HG02973 (cell line): ENCODE results near the gene GLI3.

ENCODE experiments used
- ATAC-seq: cut with Tn5 transposase; IDR thresholded peaks from one replicate; pipeline ENCODE4 v1.9.1; 2021; ENCODE audit warnings: moderate library complexity; ENCODE audit not compliant: unreplicated experiment

GLI3 gene

DNA sequence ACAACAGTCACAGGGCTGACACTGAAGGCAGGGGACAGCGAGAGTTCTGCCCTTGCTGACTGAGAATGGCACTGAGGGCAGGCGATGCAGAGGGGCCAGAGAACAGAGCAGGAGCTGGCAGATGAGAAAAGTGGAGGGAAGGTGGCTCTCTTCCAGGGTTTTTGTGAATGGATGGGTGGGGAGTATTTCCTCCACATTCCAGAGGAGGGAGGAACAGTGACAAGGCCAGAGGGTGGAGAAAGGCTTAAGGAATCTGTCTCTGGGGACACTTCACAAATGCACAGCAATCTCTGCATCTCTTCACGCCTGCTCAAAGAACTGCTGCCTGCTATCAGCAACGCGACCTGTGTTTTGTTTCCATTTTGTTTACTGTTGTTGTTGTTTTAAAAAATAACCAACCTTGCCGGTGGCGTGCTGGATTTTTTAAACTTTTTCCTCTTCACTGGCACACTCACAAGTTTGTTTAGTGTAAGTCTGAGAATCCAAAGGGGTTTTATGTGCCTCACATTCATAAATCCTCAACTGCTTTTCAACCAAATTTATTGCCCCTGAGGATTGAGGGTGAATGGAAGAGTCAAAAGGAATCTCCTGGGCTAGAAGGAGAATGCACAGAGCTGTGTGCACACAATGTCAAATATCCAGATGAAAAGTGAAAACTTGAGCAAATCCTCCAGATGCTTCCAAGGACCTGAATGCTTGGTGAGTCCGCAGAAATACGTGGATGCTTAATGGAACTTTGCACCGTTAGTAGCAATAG lies 129.3 kb downstream of the GLI3 start:
- ATAC-seq: no peak

DNA sequence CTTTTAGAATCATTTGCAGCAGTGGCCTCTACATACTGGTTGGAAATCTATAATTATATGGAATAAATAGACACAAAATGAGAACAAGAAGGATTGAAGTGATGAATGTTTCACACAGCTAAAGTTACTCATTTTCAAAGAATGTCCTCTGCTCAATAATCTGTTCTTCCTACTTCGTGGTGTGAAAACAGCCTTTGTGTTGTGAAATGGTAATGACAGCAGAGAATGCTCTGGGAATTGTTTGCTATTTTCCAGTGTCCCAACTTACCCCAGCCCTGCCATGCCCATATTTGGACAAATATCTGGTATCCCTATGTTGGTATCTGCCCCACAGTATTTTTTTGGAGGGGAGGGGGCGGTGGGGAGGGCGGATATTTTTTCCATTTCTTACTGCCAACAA lies 130.4 kb downstream of the GLI3 start:
- no peak for ATAC-seq

DNA sequence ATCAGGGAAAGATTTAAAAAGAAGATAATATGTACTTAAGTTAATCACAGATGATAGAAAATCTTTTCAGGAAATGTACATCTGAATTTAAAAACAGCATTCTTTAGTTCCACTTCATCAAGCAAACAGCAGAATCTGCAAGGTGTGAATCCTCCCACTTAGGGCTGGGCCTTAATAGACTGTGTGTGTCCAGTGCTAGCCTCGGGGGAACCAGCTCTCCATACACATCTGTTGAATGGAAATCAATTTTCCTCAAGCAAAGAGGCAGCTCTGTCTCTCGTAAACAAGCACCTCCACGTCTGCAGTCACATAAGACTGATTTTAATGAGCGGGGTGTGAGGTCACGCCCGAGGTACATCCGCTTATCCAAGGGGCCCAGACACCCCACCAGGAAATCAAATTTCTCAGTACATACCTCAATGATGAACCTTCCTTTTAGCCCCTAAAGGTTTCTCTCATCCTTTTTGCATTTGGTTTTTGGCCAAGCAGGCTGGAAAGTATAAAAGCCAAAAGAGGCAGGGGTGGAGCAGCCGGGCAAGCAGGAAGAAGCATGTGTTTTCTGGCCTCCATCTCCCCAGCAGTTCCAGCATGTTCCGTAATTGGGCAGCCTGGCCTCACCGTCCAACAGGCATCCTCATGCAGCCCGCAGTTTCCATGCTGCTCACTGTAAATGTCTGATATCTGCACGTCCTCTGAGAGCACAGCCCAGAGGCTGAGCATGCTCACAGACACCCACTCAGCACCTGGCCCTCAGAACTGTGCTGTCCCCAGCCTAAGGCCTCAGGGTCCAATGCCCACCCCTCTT lies 131.3 kb downstream of the GLI3 start:
- no peak for ATAC-seq

DNA sequence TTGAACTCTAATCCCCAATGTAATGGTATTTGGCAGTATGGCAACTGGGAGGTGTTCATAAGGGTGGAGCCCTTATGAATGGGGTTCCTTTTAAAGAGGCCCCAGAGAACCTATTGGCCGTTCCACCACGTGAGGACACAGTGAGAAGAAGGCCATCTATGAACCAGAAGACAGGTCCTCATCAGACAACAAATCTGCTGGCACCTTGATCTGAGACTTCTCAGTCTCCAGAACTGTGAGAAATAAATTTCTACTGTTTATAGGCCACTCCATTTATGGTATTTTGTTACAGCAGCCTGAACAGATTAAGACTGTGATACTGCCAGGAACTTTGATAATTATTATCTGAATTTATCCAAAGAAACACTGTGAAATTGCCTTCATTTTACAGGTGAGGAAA lies 132.3 kb downstream of the GLI3 start:
- ATAC-seq: no peak

DNA sequence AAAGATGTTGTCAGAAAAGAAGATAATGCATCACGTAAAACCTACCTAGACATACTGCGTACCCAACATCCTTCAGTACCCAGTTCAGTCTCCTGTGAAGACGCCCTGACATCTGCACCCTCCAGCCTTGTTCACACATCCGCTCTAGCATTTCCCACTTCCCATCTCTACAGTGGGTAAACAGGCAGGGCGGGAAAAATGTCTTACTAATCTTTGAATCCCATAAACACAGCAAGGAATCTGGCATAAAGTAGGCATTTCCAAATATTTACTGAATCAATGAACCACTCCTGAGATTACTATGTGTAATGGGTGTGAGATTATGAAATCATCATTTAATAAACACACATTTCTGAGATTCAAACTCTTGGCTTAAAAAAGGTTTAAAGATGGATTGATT lies 132.8 kb downstream of the GLI3 start:
- ATAC-seq: no peak

DNA sequence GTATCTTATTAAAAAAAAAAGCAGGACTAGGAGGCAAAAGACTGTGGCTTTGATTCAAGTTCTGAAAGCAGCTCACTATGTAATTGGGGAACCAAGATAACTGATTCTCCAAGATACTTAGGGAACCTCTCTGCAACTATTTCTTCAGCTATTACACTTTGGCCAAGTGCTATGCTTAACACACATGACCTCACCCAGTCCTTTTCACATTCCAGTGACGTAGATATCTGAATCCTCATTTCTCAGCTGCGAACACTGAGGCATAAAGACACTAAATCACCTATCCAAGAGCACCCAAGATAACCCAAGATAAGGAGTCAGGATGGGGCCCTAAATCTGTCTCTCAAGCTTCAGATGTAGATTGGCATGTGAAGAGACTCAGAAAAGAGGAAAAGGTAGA lies 133.6 kb downstream of the GLI3 start:
- no peak for ATAC-seq

DNA sequence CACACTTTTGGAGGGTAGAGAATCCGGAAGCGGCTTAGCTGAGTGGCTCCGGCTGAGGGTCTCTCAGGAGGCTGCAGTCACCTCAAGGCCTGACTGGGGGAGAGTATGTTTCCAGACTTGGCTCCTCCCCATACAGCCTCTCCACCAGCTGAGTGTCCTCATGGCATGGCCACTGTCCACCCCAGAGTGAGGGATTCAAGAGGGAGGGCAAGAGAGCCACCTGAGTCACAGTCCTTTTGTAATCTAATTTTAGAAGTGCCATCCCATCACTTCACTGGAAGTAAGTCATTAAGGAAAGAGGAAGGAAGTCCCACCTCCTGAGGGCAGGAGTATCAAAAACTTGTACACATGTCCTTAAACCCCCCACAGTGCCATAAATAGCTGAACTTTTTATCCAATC lies 134.0 kb downstream of the GLI3 start:
- ATAC-seq: no peak

DNA sequence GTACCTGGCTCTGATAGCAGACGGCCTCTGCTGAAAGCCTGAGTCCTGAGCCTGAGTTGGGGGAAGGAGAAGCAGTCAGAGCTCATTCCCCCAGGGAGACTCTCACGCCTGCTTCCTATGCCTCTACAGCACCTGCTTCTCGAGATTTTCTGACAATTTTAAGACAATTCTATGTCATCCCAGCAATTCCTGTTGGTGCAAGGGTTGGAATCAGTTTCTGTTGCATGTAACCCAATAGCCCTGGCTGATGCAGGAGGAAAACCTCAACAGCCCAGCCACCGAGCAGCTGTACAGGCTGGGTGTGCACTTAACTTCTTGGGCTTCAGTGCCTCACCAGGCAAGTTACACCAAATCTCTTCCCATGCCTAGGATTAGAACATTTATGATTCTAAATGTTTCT lies 134.7 kb downstream of the GLI3 start:
- ATAC-seq: no peak

DNA sequence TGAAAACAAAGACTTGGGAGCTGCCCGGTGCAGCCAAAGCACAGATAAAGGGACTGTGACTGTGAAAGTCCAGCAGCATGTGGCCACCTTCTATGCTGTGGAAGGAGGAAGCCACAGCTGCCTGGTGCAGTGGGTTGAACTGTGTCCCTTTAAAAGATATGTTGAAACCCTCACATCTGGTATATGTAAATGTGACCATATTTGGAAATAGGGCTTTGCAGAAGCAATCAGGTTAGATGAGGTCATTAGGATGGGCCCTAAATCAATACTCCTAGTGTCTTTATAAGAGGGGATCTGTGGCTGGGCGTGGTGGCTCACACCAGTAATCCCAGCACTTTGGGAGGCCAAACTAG lies 136.9 kb downstream of the GLI3 start:
- ATAC-seq: no peak

DNA sequence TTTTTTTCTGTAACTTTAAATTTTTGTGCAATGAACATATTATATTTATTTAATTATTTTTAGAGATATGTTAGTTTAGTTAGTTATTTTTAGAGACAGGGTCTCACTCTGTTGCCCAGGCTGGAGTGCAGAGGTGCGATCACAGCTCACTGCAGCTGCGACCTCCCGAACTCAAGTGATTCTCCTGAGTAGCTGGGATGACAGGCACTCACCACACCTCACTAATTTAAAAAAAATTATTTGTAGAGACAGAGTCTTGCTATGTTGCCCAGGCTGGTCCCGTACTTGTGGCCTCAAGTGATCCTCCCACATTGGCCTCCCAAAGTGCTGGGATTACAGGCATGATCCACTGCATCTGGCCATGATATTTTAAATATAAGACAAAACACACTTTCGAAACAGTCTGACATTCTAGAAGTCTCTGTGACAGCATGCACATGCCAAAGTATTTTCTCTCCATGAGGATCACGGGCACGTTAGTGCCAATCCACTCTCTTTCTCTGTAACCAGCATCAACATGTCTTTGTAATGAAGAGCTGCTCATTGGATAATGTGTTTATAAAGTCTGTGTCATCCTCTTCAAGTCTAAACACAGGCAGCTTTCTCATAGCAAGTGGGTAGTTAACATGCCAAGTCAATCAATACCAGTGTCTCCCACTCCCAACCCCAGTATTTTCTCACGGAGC lies 137.4 kb downstream of the GLI3 start:
- ATAC-seq: no peak

DNA sequence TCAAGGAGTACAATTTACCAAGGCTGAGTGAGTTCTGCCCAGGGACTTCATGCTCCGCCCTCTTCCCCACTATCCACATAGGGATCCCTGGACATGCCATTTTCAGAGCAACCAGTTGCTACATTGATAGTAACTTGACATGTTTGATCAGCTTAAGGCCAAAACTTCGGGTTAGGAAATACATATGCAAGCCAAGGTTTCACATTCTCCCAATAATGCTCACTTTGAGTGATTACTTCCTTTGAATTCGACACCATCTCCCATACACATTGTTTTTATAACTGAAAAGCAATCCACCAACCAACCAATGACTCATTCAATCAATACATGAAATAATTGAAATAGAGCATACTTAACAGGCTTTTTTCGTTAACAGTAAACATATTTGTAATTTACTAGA lies 137.9 kb downstream of the GLI3 start:
- no peak for ATAC-seq

DNA sequence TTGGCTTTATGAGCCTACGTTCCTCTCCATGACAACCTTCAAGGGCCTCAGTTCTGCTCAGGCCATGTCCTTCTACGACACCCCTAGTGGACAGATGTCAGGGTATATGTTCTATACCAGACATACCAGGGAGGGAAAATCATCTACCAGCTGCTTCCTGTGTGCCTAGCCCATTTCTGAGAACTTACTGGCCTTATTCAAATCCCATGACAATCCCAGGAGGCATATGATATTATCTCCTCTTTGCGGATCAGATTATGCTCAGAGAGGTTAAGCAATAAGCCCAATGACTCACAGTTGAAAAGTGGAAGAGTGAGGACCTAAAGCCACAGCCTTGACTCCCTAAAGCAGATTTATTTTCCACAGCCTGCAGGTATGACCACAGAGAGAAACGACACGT lies 139.3 kb downstream of the GLI3 start:
- no peak for ATAC-seq

DNA sequence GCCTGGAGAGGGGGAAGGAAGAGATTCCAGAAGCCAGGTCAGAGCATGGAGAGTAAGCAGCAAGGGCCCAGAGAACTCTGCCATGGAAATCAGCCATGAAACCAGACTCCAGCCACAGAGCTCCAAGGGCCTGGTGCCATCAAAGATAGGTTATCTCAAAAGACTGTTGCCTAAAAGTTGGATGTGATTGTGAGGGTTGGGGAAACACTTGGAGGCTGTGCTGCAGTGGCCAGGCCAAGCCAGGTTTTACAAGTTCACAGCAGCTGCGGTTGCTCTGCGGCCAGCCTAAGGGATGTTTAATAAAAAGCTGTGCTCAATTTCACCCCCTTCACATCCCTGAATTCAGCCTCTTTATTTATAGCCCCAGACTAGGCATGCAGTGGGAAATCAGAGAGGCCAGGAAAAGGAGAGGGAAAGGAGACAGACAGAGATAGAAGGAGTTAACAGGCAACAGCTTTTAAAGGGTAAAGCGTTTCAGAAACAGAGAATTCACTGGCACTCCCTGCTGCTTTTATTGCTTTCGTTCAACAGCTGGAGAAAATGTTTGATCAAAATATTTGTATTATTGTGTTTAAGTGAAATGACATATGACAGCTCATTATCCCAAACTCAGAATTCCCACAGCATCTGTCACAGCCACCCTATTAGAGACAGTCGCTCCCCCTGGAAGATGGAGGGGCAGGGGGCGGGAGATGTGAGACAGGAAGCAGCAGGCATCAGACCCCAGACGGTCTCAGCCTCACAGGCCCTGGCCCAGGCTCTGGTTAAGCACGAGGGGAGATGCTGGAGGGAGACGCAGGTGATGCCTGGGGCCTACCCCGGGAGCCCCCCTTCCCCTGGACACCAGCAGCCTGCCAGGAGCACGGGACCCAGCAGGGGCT lies 140.1 kb downstream of the GLI3 start:
- no peak for ATAC-seq

DNA sequence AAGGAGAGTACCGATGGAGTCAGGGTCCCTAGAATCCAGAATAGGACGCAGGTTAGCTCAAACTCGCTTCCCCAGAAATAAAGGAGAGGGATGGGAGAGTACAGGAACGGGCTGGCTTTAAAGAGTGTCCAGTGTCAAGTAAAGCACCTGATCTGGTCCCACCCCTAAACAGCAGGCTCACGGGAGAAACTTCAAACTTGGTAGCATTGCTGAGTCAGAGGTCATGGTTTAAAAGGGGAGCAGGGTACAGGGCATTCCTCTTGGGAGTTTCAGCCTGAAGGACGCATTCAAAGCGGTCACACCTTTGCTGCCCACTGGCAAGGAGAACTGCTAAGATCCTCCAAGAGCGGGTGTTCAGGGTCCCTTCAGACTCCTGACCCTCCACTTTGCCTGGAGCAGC lies 140.7 kb downstream of the GLI3 start:
- no peak for ATAC-seq

DNA sequence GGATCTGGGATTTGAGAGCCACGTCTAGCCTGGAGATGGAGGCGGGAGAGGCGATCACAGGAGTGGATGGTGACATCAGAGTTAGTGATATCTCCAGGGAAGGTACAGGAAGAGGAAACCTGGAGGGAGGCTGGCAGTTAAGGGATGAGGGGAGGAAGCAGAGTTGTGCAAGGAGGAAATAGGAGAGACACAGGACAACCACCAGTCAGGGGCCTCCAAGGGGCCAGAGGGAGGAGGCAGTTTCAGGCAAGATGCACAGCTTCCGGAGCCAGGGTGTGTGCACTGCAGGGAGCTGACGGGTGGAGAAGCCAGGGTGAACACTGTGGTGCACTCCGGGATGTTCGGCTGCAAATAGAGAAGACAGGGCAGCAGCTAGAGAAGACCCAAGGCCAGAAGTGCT lies 141.2 kb downstream of the GLI3 start:
- ATAC-seq: no peak

DNA sequence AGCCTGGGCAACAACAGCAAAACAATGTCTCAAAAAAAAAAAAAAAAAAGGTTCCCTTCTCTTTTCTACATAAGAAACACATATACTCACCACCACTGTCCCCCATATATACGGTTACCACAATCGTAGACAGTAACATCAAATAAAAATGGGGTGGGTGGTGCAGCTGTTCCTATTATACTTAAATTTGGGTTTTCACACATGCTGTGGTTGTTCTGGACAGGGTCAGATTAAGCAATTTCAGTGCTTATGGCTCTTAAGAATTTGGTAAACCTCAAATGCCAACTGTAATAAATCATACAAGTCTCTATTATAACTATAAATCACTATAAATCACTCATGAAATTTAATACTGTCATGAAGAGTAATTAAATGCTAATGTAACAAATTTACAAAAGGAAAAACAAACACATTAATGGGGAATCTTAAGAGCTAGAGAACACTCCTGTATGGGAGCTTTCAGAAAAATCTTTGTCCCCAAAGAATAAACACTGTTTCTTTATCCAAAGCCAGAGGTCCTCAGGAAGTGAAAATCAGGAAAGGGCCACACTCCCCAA lies 143.6 kb downstream of the GLI3 start:
- no peak for ATAC-seq

DNA sequence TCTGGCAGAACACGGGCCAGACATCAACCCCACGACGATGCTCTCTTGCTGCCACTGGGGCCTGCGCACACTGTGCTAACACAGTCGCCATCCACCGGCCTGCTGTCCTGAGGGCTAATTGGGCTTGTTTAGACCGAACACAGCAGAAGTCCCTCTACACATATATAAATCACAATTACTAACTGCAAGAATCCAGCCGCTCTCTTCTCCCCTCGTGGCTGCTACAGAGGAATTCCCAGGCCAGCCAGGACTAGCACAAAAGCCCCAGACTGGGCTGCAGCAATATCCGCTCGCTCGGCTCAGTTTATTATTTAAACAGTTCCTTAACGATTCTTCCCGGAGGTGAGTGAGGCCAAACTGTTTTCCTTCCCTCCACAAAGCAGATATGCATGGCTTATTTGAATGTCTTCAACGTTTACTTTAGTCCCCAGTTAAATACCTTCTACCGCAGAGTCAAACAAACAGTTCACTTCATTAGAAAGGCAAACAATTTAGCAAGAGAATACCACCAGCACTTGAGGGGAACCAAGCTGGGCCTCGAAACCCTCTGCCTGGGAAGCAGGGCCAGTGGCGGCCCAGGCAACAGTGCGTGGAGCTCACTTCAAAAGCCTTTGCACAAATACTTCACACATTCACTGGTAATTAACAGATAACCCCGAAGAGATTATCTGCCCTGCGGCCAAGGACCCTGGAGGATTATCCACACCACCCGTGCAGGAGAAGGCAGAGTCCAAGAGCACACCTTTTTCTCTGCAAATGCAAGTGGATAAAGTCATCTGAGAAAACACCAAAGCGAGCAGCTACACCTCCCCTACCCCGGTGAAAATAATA lies 145.3 kb downstream of the GLI3 start:
- no peak for ATAC-seq

DNA sequence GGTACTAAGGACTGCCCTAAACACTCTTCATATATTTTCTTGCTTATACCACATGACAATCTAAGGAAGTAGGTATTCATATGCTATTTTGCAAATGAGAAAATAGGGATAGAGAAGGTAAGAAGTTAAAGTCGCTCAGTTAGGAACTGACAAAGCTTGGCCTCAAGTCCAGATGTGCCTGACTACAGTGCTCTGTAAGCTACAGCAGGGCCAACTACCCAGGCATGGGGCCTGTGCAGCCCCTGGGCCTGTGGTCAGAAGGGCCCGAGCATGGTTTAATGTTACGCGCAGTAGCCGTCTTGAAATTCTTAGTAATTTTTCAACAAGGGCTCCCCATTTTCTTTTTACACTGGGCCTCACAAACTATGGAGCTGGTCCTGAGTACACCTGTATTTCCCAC lies 146.2 kb downstream of the GLI3 start:
- ATAC-seq: no peak

DNA sequence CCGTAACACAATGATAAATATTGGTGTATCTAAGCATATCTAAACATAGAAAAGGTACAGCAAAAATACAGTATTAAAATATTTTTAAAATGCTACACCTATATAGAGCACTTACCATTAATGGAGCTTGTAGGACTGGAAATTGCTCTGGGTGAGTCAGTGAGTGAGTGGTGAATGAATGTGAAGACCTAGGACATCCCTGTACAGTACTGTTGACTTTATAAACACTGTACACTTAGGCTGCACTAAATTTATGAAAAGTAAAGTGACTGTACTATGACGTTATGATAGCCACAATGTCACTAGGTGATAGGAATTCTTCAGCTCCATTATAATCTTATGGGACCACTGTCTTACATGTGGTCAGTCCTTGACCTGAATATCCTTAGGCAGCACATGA lies 147.0 kb downstream of the GLI3 start:
- ATAC-seq: no peak

DNA sequence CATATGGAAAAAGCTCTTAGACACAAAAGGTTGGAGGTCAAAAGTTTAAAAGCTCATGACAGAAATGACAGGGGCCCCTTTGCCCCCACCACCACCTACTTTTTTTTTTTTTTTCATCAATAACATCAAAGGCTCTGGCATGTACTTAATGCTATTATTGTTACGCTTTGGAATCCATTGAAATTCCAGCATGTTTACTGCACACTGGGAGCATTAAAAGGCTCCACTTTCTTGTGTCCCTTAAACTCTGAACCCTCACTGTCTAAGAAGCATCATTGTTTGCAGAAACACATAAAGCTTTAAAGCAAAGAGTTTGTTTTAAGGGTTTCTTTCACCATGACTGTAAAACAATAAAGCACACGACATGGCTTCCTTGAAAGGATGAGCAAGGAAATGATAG lies 149.4 kb downstream of the GLI3 start:
- no peak for ATAC-seq
